Measurements from ENCODE around the gene PCNX2.
A peak's percentile ranks its signal among the peaks of the same experiment; 100 is the strongest.

Gene PCNX2

GRCh38 chr1:232943679-232944252 is 351.8 kb downstream of the PCNX2 start:
- Mint-ChIP-seq H3K36me3 (ENCODE audit: low read depth) (no peaks in the 10 kb centered on the region), H3K4me1 (ENCODE audit: low read depth) (peaks cover 49% of the 10 kb centered on the region), H3K9me3 (peaks cover 4% of the 10 kb centered on the region), H3K4me3 (peak overlapping the region; percentile 56), H3K27me3 (no peaks in the 10 kb centered on the region), H3K27ac (peak overlapping the region; percentile 97)

- H3K27ac Mint-ChIP-seq, result peak overlapping the region; percentile 97
- no peaks in the 10 kb centered on the region for H3K36me3 Mint-ChIP-seq (ENCODE audit: low read depth)
- peaks cover 4% of the 10 kb centered on the region for H3K9me3 Mint-ChIP-seq
- peaks cover 54% of the 10 kb centered on the region for H3K4me1 Mint-ChIP-seq (ENCODE audit: low read depth)
- H3K4me3 Mint-ChIP-seq, result no peak overlapping the region
- H3K27me3 Mint-ChIP-seq, result peaks cover 4% of the 10 kb centered on the region
Observed at GRCh38 chr1:232942413-232943294, 352.9 kb downstream of the PCNX2 start.

GRCh38 chr1:232940262-232940661 is 355.3 kb downstream of the PCNX2 start:
- H3K36me3 Mint-ChIP-seq (ENCODE audit: low read depth), result no peaks in the 10 kb centered on the region
- H3K27me3 Mint-ChIP-seq, result peaks cover 4% of the 10 kb centered on the region
- H3K27ac Mint-ChIP-seq, result no peak overlapping the region
- H3K4me3 Mint-ChIP-seq, result no peak overlapping the region
- H3K4me1 Mint-ChIP-seq (ENCODE audit: low read depth), result peaks cover 43% of the 10 kb centered on the region
- H3K9me3 Mint-ChIP-seq, result peaks cover 4% of the 10 kb centered on the region

GRCh38 chr1:232939748-232940147 is 355.8 kb downstream of the PCNX2 start:
- H3K27me3 Mint-ChIP-seq, result peaks cover 4% of the 10 kb centered on the region
- peaks cover 39% of the 10 kb centered on the region for H3K4me1 Mint-ChIP-seq (ENCODE audit: low read depth)
- no peak overlapping the region for H3K4me3 Mint-ChIP-seq
- no peaks in the 10 kb centered on the region for H3K36me3 Mint-ChIP-seq (ENCODE audit: low read depth)
- H3K9me3 Mint-ChIP-seq, result peaks cover 4% of the 10 kb centered on the region
- H3K27ac Mint-ChIP-seq, result no peak overlapping the region

- H3K27ac Mint-ChIP-seq, result no peak overlapping the region
- H3K27me3 Mint-ChIP-seq, result peaks cover 4% of the 10 kb centered on the region
- no peak overlapping the region for H3K4me3 Mint-ChIP-seq
- no peaks in the 10 kb centered on the region for H3K36me3 Mint-ChIP-seq (ENCODE audit: low read depth)
- peaks cover 4% of the 10 kb centered on the region for H3K9me3 Mint-ChIP-seq
- peaks cover 31% of the 10 kb centered on the region for H3K4me1 Mint-ChIP-seq (ENCODE audit: low read depth)
Observed at GRCh38 chr1:232938926-232939325, 356.6 kb downstream of the PCNX2 start.

GRCh38 chr1:232937741-232938375 is 357.7 kb downstream of the PCNX2 start:
- Mint-ChIP-seq H3K4me3 (no peak overlapping the region), H3K27ac (no peak overlapping the region), H3K9me3 (peaks cover 4% of the 10 kb centered on the region), H3K4me1 (ENCODE audit: low read depth) (peaks cover 20% of the 10 kb centered on the region), H3K27me3 (peaks cover 4% of the 10 kb centered on the region), H3K36me3 (ENCODE audit: low read depth) (no peaks in the 10 kb centered on the region)

GRCh38 chr1:232936941-232937340 is 358.6 kb downstream of the PCNX2 start:
- H3K27me3 Mint-ChIP-seq, result peaks cover 4% of the 10 kb centered on the region
- no peak overlapping the region for H3K4me3 Mint-ChIP-seq
- peaks cover 4% of the 10 kb centered on the region for H3K9me3 Mint-ChIP-seq
- no peak overlapping the region for H3K27ac Mint-ChIP-seq
- no peaks in the 10 kb centered on the region for H3K36me3 Mint-ChIP-seq (ENCODE audit: low read depth)
- H3K4me1 Mint-ChIP-seq (ENCODE audit: low read depth), result peaks cover 13% of the 10 kb centered on the region

All from stimulated activated naive CD8-positive, alpha-beta T cell treated with anti-CD3 and anti-CD28 coated beads, Interleukin-15, Interleukin-2, amounts not matched to agents 100 ng/mL and 50 ng/mL, for 24 hours (primary cell).